HepG2 (cell line): ENCODE measurements around the gene VAV2. TPM values are rescaled to one million over a fixed set of nuclear protein-coding genes. Genes with fewer than 3 reads are reported as not detected.
A peak's percentile ranks its signal among the peaks of the same experiment; 100 is the strongest.

Experiments
- ARHGAP35 ChIP-seq: sonication (generic); formaldehyde crosslinking; IDR thresholded peaks from 2 replicates; pipeline ENCODE4 v1.9.0; 2022; ENCODE audit warnings: mild to moderate bottlenecking, inconsistent platforms, moderate library complexity, missing genetic modification reagents, borderline replicate concordance
- CBX5 ChIP-seq: sonication (generic); formaldehyde crosslinking; IDR thresholded peaks from 2 replicates; pipeline ENCODE4 v1.4.0; 2020; ENCODE audit warnings: missing genetic modification reagents, borderline replicate concordance
- HNRNPL ChIP-seq: fragments of 200-400 bp; formaldehyde crosslinking; IDR thresholded peaks from 2 replicates; pipeline ENCODE4 v1.6.1; 2017; ENCODE audit warnings: mild to moderate bottlenecking, low read depth, low read length
- PHF20 ChIP-seq: sonication (generic); formaldehyde crosslinking; IDR thresholded peaks from 2 replicates; pipeline ENCODE4 v1.5.0; 2020; ENCODE audit warnings: mild to moderate bottlenecking, missing genetic modification reagents
- RAD51 ChIP-seq: fragments of 450-650 bp; IDR thresholded peaks from 2 replicates; pipeline ENCODE4 v1.6.1; 2016; ENCODE audit warnings: borderline replicate concordance
- SAFB2 ChIP-seq: sonication (generic); formaldehyde crosslinking; IDR thresholded peaks from 2 replicates; pipeline ENCODE4 v1.5.1; 2020; ENCODE audit warnings: missing genetic modification reagents, low read depth, mild to moderate bottlenecking, borderline replicate concordance
- SIN3A ChIP-seq: IDR thresholded peaks from 2 replicates; pipeline ENCODE4 v1.6.1; 2011; ENCODE audit warnings: low read depth, mild to moderate bottlenecking, control low read depth, low read length, borderline replicate concordance
- SIN3B ChIP-seq: fragments of 150-350 bp; IDR thresholded peaks from 2 replicates; pipeline ENCODE4 v1.6.1; 2014; ENCODE audit warnings: low read length
- TP53 ChIP-seq: sonication (generic); formaldehyde crosslinking; conservative IDR thresholded peaks from 2 replicates; pipeline ENCODE4 v1.4.0; 2020; ENCODE audit warnings: missing genetic modification reagents
- U2AF1 ChIP-seq: fragments of 200-400 bp; formaldehyde crosslinking; optimal IDR thresholded peaks from 2 replicates; pipeline ENCODE3; 2017; ENCODE audit warnings: mild to moderate bottlenecking, low read depth, low read length
- U2AF2 ChIP-seq: fragments of 200-400 bp; formaldehyde crosslinking; IDR thresholded peaks from 2 replicates; pipeline ENCODE4 v1.6.1; 2017; ENCODE audit warnings: low read depth, mild to moderate bottlenecking, low read length
- ZBTB14 ChIP-seq: sonication (generic); formaldehyde crosslinking; IDR thresholded peaks from 2 replicates; pipeline ENCODE4 v1.4.0; 2020; ENCODE audit warnings: missing genetic modification reagents
- ZFY ChIP-seq: sonication (generic); formaldehyde crosslinking; IDR thresholded peaks from 2 replicates; pipeline ENCODE4 v1.4.0; 2020; ENCODE audit warnings: missing genetic modification reagents
- ZNF235 ChIP-seq: sonication (generic); formaldehyde crosslinking; IDR thresholded peaks from 2 replicates; pipeline ENCODE4 v1.8.1; 2023; ENCODE audit warnings: mild to moderate bottlenecking, missing genetic modification reagents, borderline replicate concordance
- ZNF33B ChIP-seq: sonication (generic); formaldehyde crosslinking; IDR thresholded peaks from 2 replicates; pipeline ENCODE4 v1.5.1; 2020; ENCODE audit warnings: mild to moderate bottlenecking, missing genetic modification reagents
- ZNF367 ChIP-seq: sonication (generic); formaldehyde crosslinking; IDR thresholded peaks from 2 replicates; pipeline ENCODE4 v1.4.0; 2020; ENCODE audit warnings: missing genetic modification reagents, borderline replicate concordance
- ZNF563 ChIP-seq: sonication (generic); formaldehyde crosslinking; IDR thresholded peaks from 2 replicates; pipeline ENCODE4 v1.8.0; 2022; ENCODE audit warnings: mild to moderate bottlenecking, moderate library complexity, missing genetic modification reagents
- ZNF766 ChIP-seq: sonication (generic); formaldehyde crosslinking; IDR thresholded peaks from 2 replicates; pipeline ENCODE4 v1.5.0; 2020; ENCODE audit warnings: missing genetic modification reagents, borderline replicate concordance
- ZNF777 ChIP-seq: sonication (generic); formaldehyde crosslinking; IDR thresholded peaks from 2 replicates; pipeline ENCODE4 v1.4.0; 2020; ENCODE audit warnings: missing genetic modification reagents
- polyA plus RNA-seq, 8 experiments: library from polyadenylated mRNA; depleted of rRNA in 3 of 8; stranded (reverse) in 7 of 8; unstranded in 1 of 8; fragments of >200 nt; fragmentation: Illumina TruSeq in 4 of 8; extraction: Trizol in 4 of 8; gene quantifications; 2 replicates each; pipeline versions ENCODE4 v1.2.1 to v1.2.3, GENCODE V29; 2011 to 2016; ENCODE audit warnings: low read depth in 4 of 8, missing spikeins in 1 of 8, mixed read lengths in 1 of 8; ENCODE audit not compliant: insufficient read depth in 1 of 8
- total RNA-seq, 5 experiments: library from RNA; depleted of rRNA; stranded (reverse); fragments of >200 nt; fragmentation: Illumina TruSeq; extraction: Trizol; gene quantifications; 2 replicates each; pipeline ENCODE4 v1.2.3, GENCODE V29; 2016; ENCODE audit warnings: low read depth in 1 of 5
- TF ChIP-seq, protein P1 (sequence below): sonication (generic); formaldehyde crosslinking; IDR thresholded peaks from 2 replicates; pipeline ENCODE4 v1.5.1; 2020; ENCODE audit warnings: missing genetic modification reagents, mild to moderate bottlenecking, borderline replicate concordance
- TF ChIP-seq, protein P2 (sequence below): sonication (generic); formaldehyde crosslinking; IDR thresholded peaks from 2 replicates; pipeline ENCODE4 v1.4.0; 2020; ENCODE audit warnings: missing genetic modification reagents
- TF ChIP-seq, protein P3 (sequence below): IDR thresholded peaks from 2 replicates; pipeline ENCODE4 v1.6.1; 2016

VAV2 gene
- total and polyA plus RNA-seq, 2 of the 13 experiments (the other 11 are each of a cell fraction or from before 2014, with no cell fraction given), result 22.5 to 22.9 TPM

DNA sequence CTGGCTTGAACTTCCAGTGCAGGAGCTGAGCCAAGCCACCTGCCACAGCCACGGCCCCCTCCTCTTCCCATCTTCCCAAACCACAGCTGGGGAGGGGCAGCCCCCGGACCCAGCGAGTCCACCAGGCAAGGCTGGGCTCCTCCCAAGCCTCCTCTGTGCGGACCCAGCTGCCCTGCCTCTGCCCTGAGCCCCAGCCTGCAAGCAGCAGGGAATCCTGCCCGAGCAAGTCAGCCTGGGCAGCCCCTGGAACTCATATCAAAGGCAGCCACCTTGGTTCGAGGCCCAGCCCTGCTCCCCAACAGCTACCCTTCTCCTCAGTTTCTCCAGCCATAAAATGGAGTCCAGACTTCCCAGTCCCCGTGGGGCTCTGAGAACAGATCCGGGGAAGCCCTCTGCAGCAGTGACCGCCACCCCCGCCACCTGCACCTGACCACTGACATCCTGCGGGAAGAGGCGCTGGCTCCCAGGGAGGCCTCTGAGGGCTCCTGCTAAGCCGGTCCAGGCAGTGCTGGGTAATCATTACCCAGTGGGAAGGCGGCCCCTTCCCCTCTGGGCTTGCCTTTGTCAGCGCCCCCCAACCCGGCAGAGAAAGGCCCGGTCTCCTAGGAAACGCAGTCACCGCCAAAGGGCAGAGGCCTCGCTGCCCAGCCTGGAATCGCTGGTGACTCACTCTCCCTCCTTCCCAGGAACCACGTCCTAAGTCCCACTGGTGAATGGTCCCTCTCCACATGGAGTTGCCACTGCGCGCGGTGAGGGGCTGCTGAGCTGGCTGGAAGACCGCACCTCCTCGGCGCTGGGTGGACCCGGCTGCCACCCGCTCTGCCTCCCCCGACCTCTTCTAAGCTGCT lies 1.5 kb downstream of the VAV2 start (continued):
- TF ChIP-seq PHF20 (CRISPR knock-in tag) (0 out of 2 replicates have a peak, but pooled peaks have one; percentile 12), HNRNPL (peak; percentile 49; the same call in 1 of the 2 replicates), ARHGAP35 (CRISPR knock-in tag) (no peak; the same call in 1 of the 2 replicates), U2AF1 (no peak), ZNF563 (CRISPR knock-in tag) (no peak), TP53 (CRISPR knock-in tag) (no peak), ZNF33B (no peak), SIN3B (no peak), CBX5 (CRISPR knock-in tag) (no peak), ZFY (CRISPR knock-in tag) (peak; percentile 73), ZNF235 (CRISPR knock-in tag) (no peak; the same call in 1 of the 2 replicates), ZBTB14 (no peak), ZNF777 (CRISPR knock-in tag) (no peak), SIN3A (peak; percentile 99), U2AF2 (no peak), ZNF766 (CRISPR knock-in tag) (no peak), SAFB2 (no peak), ZNF367 (no peak), RAD51 (no peak)
- TF ChIP-seq, protein P1, sequence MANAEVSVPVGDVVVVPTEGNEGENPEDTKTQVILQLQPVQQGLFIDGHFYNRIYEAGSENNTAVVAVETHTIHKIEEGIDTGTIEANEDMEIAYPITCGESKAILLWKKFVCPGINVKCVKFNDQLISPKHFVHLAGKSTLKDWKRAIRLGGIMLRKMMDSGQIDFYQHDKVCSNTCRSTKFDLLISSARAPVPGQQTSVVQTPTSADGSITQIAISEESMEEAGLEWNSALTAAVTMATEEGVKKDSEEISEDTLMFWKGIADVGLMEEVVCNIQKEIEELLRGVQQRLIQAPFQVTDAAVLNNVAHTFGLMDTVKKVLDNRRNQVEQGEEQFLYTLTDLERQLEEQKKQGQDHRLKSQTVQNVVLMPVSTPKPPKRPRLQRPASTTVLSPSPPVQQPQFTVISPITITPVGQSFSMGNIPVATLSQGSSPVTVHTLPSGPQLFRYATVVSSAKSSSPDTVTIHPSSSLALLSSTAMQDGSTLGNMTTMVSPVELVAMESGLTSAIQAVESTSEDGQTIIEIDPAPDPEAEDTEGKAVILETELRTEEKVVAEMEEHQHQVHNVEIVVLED (CRISPR knock-in tag), result 0 out of 2 replicates have a peak, but pooled peaks have one; percentile 21
- TF ChIP-seq, protein P2, sequence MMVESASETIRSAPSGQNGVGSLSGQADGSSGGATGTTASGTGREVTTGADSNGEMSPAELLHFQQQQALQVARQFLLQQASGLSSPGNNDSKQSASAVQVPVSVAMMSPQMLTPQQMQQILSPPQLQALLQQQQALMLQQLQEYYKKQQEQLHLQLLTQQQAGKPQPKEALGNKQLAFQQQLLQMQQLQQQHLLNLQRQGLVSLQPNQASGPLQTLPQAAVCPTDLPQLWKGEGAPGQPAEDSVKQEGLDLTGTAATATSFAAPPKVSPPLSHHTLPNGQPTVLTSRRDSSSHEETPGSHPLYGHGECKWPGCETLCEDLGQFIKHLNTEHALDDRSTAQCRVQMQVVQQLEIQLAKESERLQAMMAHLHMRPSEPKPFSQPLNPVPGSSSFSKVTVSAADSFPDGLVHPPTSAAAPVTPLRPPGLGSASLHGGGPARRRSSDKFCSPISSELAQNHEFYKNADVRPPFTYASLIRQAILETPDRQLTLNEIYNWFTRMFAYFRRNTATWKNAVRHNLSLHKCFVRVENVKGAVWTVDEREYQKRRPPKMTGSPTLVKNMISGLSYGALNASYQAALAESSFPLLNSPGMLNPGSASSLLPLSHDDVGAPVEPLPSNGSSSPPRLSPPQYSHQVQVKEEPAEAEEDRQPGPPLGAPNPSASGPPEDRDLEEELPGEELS (CRISPR knock-in tag), result peak; percentile 63; the same call in 1 of the 2 replicates
- TF ChIP-seq, protein P3, sequence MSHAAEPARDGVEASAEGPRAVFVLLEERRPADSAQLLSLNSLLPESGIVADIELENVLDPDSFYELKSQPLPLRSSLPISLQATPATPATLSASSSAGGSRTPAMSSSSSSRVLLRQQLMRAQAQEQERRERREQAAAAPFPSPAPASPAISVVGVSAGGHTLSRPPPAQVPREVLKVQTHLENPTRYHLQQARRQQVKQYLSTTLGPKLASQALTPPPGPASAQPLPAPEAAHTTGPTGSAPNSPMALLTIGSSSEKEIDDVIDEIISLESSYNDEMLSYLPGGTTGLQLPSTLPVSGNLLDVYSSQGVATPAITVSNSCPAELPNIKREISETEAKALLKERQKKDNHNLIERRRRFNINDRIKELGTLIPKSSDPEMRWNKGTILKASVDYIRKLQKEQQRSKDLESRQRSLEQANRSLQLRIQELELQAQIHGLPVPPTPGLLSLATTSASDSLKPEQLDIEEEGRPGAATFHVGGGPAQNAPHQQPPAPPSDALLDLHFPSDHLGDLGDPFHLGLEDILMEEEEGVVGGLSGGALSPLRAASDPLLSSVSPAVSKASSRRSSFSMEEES (CRISPR knock-in tag), result peak; percentile 56; the same call in 1 of the 2 replicates
